NB4 (cell line): ENCODE results near the gene UTS2.

Experiments
- DNase-seq: peaks from one replicate; pipeline ENCODE4 v3.0.0; 2010; ENCODE audit warnings: low read depth
- H3K4me3 ChIP-seq: one replicate; pipeline ENCODE4 v1.5.1; 2011; ENCODE audit warnings: mild to moderate bottlenecking, low read depth, low read length, moderate library complexity
- CTCF ChIP-seq: IDR thresholded peaks from one replicate; pipeline ENCODE4 v1.5.1; 2012; ENCODE audit warnings: low read depth, low read length
- MAX ChIP-seq: IDR thresholded peaks from 2 replicates; pipeline ENCODE4 v1.6.1; 2011; ENCODE audit warnings: low read depth, low read length
- MYC ChIP-seq: IDR thresholded peaks from 2 replicates; pipeline ENCODE4 v1.6.1; 2011; ENCODE audit warnings: low read depth, low read length
- POLR2A ChIP-seq: IDR thresholded peaks from 2 replicates; pipeline ENCODE4 v1.6.1; 2011; ENCODE audit warnings: mild to moderate bottlenecking; ENCODE audit not compliant: insufficient read length; ENCODE audit errors: extremely low read depth

UTS2 gene

GRCh38 chr1:7869136-7869920 is 16.5 kb upstream of the UTS2 start:
- no peak for TF ChIP-seq CTCF
- no peak for TF ChIP-seq POLR2A
- TF ChIP-seq MAX = no peak
- TF ChIP-seq MYC = no peak
- no peak for DNase-seq

DNA sequence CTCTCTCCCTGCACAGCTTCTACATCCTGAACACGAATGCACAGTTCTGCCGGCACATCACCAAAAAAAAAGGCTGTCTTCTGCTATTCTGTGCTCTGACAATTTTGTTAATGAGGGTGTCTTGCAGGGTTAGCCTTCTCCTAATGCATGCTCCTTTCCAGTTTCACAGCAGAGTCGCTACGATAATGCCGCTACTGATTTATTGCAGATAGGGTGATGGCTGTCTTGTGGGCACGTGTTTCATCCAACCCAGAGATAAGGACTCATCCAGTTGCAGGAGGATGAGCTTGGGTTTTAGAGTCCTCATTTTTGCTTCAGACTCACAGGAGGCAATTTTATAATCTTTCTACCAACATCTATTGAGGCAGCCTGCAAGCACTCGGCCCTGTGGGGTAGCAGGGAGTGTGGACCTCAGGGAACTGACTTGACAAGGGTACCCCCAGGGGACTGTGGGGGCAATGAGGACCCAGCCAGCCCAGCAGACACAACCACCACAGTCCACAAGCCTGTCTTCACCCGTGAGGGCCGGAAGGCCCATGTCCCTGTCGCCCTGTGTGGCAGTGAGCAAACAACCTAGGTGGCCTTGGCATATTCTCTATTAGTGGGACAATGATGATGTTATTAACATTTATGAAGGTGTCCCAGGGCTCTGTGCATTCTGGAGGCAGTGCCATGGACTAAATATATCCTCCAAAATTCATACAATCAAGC is 15.4 kb upstream of the UTS2 start:
- no peak for DNase-seq
- no peak for TF ChIP-seq MYC
- no peak for TF ChIP-seq MAX
- no peak for TF ChIP-seq CTCF
- no peak for TF ChIP-seq POLR2A
- H3K4me3 ChIP-seq = no peak overlapping the region

More at GRCh38 chr1:7869136-7869920, 16.5 kb upstream of the UTS2 start:
- no peak overlapping the region for H3K4me3 ChIP-seq

GRCh38 chr1:7865978-7866377 is 13.1 kb upstream of the UTS2 start:
- no peak for DNase-seq
- TF ChIP-seq MAX (no peak), MYC (no peak), POLR2A (no peak), CTCF (no peak)
- H3K4me3 ChIP-seq = no peak overlapping the region

- TF ChIP-seq POLR2A = no peak
- TF ChIP-seq MAX = no peak
- TF ChIP-seq MYC = no peak
These were observed 11.0 kb upstream of the UTS2 start for GRCh38 chr1:7863756-7864328.

GRCh38 chr1:7862211-7863060 is 9.6 kb upstream of the UTS2 start:
- H3K4me3 ChIP-seq = no peak overlapping the region
- DNase-seq = no peak
- TF ChIP-seq MYC (no peak), POLR2A (no peak), CTCF (no peak), MAX (no peak)

More at GRCh38 chr1:7863756-7864328, 11.0 kb upstream of the UTS2 start:
- no peak for DNase-seq
- no peak overlapping the region for H3K4me3 ChIP-seq
